SK-N-SH treated with all-trans-retinoic acid at 6 μM for 48 hours (cell line): ENCODE data around the gene BCL2L13.

ENCODE experiments used
- RARB ChIP-seq: fragments of 250-450 bp; sonication (Bioruptor Pico); IDR thresholded peaks from 2 replicates; pipeline ENCODE4 v1.8.0; 2021; ENCODE audit warnings: mild to moderate bottlenecking, moderate library complexity
- TF ChIP-seq, protein P1 (sequence below): fragments of 250-450 bp; sonication (Bioruptor Pico); IDR thresholded peaks from 2 replicates; pipeline ENCODE4 v1.8.0; 2021; ENCODE audit warnings: low read depth, mild to moderate bottlenecking, moderate library complexity, borderline replicate concordance

DNA sequence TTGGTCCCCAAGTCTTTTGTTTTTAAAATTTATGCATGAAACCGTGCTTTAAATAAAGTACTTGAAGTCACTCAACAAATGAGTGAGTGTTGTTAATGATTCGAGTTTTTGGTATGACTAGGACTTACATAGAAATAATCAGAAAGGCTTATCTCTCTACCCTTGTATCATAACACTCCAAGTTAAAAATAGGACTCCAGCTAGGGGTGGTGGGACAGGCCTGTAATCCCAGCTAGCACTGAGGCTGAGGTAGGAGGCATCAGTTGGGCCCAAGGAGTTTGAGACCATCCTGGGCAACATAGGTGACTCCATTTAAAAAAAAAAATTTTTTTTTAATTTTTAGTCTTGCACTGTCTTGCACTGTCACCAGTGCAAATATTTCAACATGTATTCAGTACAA is 55.6 kb downstream of the BCL2L13 start:
- TF ChIP-seq, protein P1, sequence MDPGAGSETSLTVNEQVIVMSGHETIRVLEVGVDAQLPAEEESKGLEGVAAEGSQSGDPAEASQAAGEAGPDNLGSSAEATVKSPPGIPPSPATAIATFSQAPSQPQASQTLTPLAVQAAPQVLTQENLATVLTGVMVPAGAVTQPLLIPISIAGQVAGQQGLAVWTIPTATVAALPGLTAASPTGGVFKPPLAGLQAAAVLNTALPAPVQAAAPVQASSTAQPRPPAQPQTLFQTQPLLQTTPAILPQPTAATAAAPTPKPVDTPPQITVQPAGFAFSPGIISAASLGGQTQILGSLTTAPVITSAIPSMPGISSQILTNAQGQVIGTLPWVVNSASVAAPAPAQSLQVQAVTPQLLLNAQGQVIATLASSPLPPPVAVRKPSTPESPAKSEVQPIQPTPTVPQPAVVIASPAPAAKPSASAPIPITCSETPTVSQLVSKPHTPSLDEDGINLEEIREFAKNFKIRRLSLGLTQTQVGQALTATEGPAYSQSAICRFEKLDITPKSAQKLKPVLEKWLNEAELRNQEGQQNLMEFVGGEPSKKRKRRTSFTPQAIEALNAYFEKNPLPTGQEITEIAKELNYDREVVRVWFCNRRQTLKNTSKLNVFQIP (CRISPR knock-in tag), result no peak
- TF ChIP-seq RARB (CRISPR knock-in tag), result no peak
